Sigmoid colon (tissue), 7 donors: ENCODE measurements around the gene C1orf52. TPM values are rescaled to one million over a fixed set of nuclear protein-coding genes. Genes with fewer than 3 reads are reported as not detected.

ENCODE experiments used
- DNase-seq: peaks from one replicate; pipeline ENCODE4 v3.0.0-alpha.2; 2019
- H3K27ac ChIP-seq, 4 donors: fragments of 200-600 bp; sonication (generic); one replicate each; pipeline ENCODE4 v1.5.1; 2016 to 2019; ENCODE audit warnings: mild to moderate bottlenecking in 1 of 4
- H3K27me3 ChIP-seq, 3 donors: fragments of 200-600 bp; sonication (generic); one replicate each; pipeline ENCODE4 v1.5.1; 2019; ENCODE audit warnings: mild to moderate bottlenecking in 1 of 3
- H3K36me3 ChIP-seq, 4 donors: fragments of 200-600 bp; sonication (generic); one replicate each; pipeline ENCODE4 v1.5.1; 2016 to 2019
- H3K4me1 ChIP-seq, 4 donors: fragments of 200-600 bp; sonication (generic); one replicate each; pipeline ENCODE4 v1.5.1; 2017 to 2019
- H3K4me3 ChIP-seq, 4 donors: fragments of 200-600 bp; sonication (generic); one replicate each; pipeline ENCODE4 v1.5.1; 2017 to 2019; ENCODE audit warnings: mild to moderate bottlenecking in 2 of 4, moderate library complexity in 1 of 4
- H3K9me3 ChIP-seq, 4 donors: fragments of 200-600 bp in 3 of 4; sonication (generic) in 3 of 4; one replicate each; pipeline versions ENCODE4 v1.5.1 to v1.6.1; 2013 to 2019
- CTCF ChIP-seq, 4 experiments: fragments of 450-650 bp in 3 of 4; fragments of 200-600 bp in 1 of 4; IDR thresholded peaks; one replicate each; pipeline ENCODE4 v1.5.1; 2016 to 2019; ENCODE audit warnings: antibody characterized with exemption in 4 of 4, mild to moderate bottlenecking in 3 of 4, moderate library complexity in 2 of 4
- EP300 ChIP-seq, 4 donors: sonication (generic); formaldehyde crosslinking; IDR thresholded peaks; one replicate each; pipeline ENCODE4 v1.6.1; 2017; ENCODE audit warnings: antibody characterized with exemption in 4 of 4
- POLR2A ChIP-seq, 2 donors: fragments of 450-650 bp; IDR thresholded peaks; one replicate each; pipeline ENCODE4 v1.6.1; 2016; ENCODE audit warnings: antibody characterized with exemption in 2 of 2, mild to moderate bottlenecking in 2 of 2, moderate library complexity in 2 of 2
- POLR2AphosphoS5 ChIP-seq, 4 donors: sonication (generic); formaldehyde crosslinking; IDR thresholded peaks; one replicate each; pipeline ENCODE4 v1.6.1; 2017; ENCODE audit warnings: antibody characterized with exemption in 4 of 4
- WGBS, 2 donors: extraction: QIAGEN DNeasy Blood & Tissue Kit; methylation state at CpG; one replicate each; pipeline ENCODE4 v1.1.7; 2013; 5-methylcytosine and 5-hydroxymethylcytosine counted together
- intact Hi-C: fragments of 100-400 bp; cut with DNase I; formaldehyde crosslinking; loops from one replicate; pipeline ENCODE4 v1.15.1; 2023
- polyA plus RNA-seq, 3 donors: library from polyadenylated mRNA; stranded (reverse); fragments of 200-250 nt; gene quantifications; one replicate each; pipeline ENCODE4 v1.2.3, GENCODE V29; 2013
- total RNA-seq, 4 donors: library from RNA; depleted of rRNA; stranded (reverse); fragments of >200 nt; gene quantifications; one replicate each; pipeline ENCODE4 v1.1.0, GENCODE V29; 2016
- donor health status: healthy with polysubstance abuse.
- donor health status: Bipolar disorder and iron deficiency.
- donor health status: healthy.

C1orf52 gene
- total and polyA plus RNA-seq, 7 donors = 8.9 to 31.1 (median 18.5) TPM

GRCh38 chr1:85289207-85289847 is 29.9 kb upstream of the C1orf52 start:
- Histone ChIP-seq H3K9me3 (no peaks in the 10 kb centered on the region), H3K27me3 (no peaks in the 10 kb centered on the region), H3K36me3 (no peaks in the 10 kb centered on the region), H3K27ac (no peak overlapping the region), H3K4me1 (no peaks in the 10 kb centered on the region), H3K4me3 (no peak overlapping the region)
- DNase-seq = no peak
- no peak for TF ChIP-seq EP300 (IDR thresholded peaks at IDR 0.05)
- no peak for TF ChIP-seq POLR2A (IDR thresholded peaks at IDR 0.05)
- 83 to 85% methylated on average over 9 of the region's 9 CpGs for WGBS, 2 donors
- intact Hi-C loops = no loop called here

GRCh38 chr1:85284202-85284601 is 24.7 kb upstream of the C1orf52 start:
- no peaks in the 10 kb centered on the region for H3K9me3 ChIP-seq
- TF ChIP-seq EP300 (IDR thresholded peaks at IDR 0.05) (no peak), CTCF (IDR thresholded peaks at IDR 0.05) (no peak), POLR2A (IDR thresholded peaks at IDR 0.05) (no peak), POLR2AphosphoS5 (IDR thresholded peaks at IDR 0.05) (no peak)
- H3K4me3 ChIP-seq = no peak overlapping the region
- 93 to 96% methylated on average over 2 of the region's 2 CpGs for WGBS, 2 donors
- H3K27ac ChIP-seq = no peak overlapping the region
- no peak for DNase-seq
- H3K27me3 ChIP-seq = no peaks in the 10 kb centered on the region
- no peaks in the 10 kb centered on the region for H3K4me1 ChIP-seq
- H3K36me3 ChIP-seq = no peaks in the 10 kb centered on the region
- intact Hi-C loops = no loop called here

GRCh38 chr1:85283475-85284199 is 24.2 kb upstream of the C1orf52 start:
- no peaks in the 10 kb centered on the region for H3K27me3 ChIP-seq
- H3K4me1 ChIP-seq = peaks cover 0 to 2% (median 0%) of the 10 kb centered on the region in 4 donors
- WGBS, 2 donors = 37 to 78% methylated on average over 11 of the region's 11 CpGs
- H3K4me3 ChIP-seq = no peak overlapping the region
- TF ChIP-seq CTCF (IDR thresholded peaks at IDR 0.05) (no peak), EP300 (IDR thresholded peaks at IDR 0.05) (no peak), POLR2A (IDR thresholded peaks at IDR 0.05) (no peak), POLR2AphosphoS5 (IDR thresholded peaks at IDR 0.05) (no peak)
- H3K9me3 ChIP-seq = no peaks in the 10 kb centered on the region
- no peaks in the 10 kb centered on the region for H3K36me3 ChIP-seq
- intact Hi-C loops = no loop called here
- no peak for DNase-seq
- H3K27ac ChIP-seq = no peak overlapping the region

GRCh38 chr1:85282424-85282823 is 23.0 kb upstream of the C1orf52 start:
- Histone ChIP-seq H3K36me3 (no peaks in the 10 kb centered on the region), H3K4me3 (no peak overlapping the region), H3K27ac (no peak overlapping the region), H3K4me1 (peaks cover 0 to 5% (median 0%) of the 10 kb centered on the region in 4 donors), H3K27me3 (no peaks in the 10 kb centered on the region), H3K9me3 (no peaks in the 10 kb centered on the region)
- no peak for DNase-seq
- intact Hi-C loops = no loop called here
- TF ChIP-seq POLR2A (IDR thresholded peaks at IDR 0.05) (no peak), EP300 (IDR thresholded peaks at IDR 0.05) (no peak), CTCF (IDR thresholded peaks at IDR 0.05) (no peak), POLR2AphosphoS5 (IDR thresholded peaks at IDR 0.05) (no peak)
- 82 to 94% methylated on average over 1 of the region's 1 CpG for WGBS, 2 donors

GRCh38 chr1:85280636-85281035 is 21.2 kb upstream of the C1orf52 start:
- intact Hi-C loops = no loop called here
- no peak for TF ChIP-seq CTCF (IDR thresholded peaks at IDR 0.05)
- TF ChIP-seq POLR2AphosphoS5 (IDR thresholded peaks at IDR 0.05) = no peak
- TF ChIP-seq POLR2A (IDR thresholded peaks at IDR 0.05) = no peak
- TF ChIP-seq EP300 (IDR thresholded peaks at IDR 0.05) = no peak
- no peak for DNase-seq
- H3K27me3 ChIP-seq = no peaks in the 10 kb centered on the region
- H3K27ac ChIP-seq = no peak overlapping the region
- H3K36me3 ChIP-seq = no peaks in the 10 kb centered on the region
- H3K4me3 ChIP-seq = no peak overlapping the region
- H3K9me3 ChIP-seq = no peaks in the 10 kb centered on the region
- H3K4me1 ChIP-seq = peaks cover 0 to 10% (median 3%) of the 10 kb centered on the region in 4 donors
- whole genome bisulfite sequencing, 2 donors = 36 to 69% methylated on average over 4 of the region's 4 CpGs
